HG03066 (cell line): ENCODE data around the gene ABCB11.
A peak's percentile ranks its signal among the peaks of the same experiment; 100 is the strongest.
"Not testable (repeated sequence)": the region's sequence is repeated elsewhere in the genome, so short reads cannot be mapped to it uniquely, and the experiment has no call there.

ENCODE experiments used
- ATAC-seq: cut with Tn5 transposase; IDR thresholded peaks from one replicate; pipeline ENCODE4 v1.9.1; 2021; ENCODE audit warnings: low read depth; ENCODE audit not compliant: unreplicated experiment

The ABCB11 gene

GRCh38 chr2:168903888-168904287 lies 127.2 kb downstream of the ABCB11 start:
- ATAC-seq = no peak

GRCh38 chr2:168901003-168901402 lies 130.1 kb downstream of the ABCB11 start, which contains the start of gene G6PC2:
Gene G6PC2 (plus strand): TSS chr2:168901291. CDS start chr2:168901332, 41 bp downstream.
- no peak for ATAC-seq

- no peak for ATAC-seq
Observed at GRCh38 chr2:168897449-168897848, 133.7 kb downstream of the ABCB11 start.

- ATAC-seq = no peak
Observed at GRCh38 chr2:168896783-168897182, 134.3 kb downstream of the ABCB11 start.

GRCh38 chr2:168895771-168896170 lies 135.4 kb downstream of the ABCB11 start:
- no peak for ATAC-seq

- ATAC-seq = no peak
Observed at GRCh38 chr2:168894720-168895119, 136.4 kb downstream of the ABCB11 start.

- no peak for ATAC-seq
Observed at GRCh38 chr2:168894101-168894500, 137.0 kb downstream of the ABCB11 start.

- no peak for ATAC-seq
Observed at GRCh38 chr2:168892327-168892726, 138.8 kb downstream of the ABCB11 start.

GRCh38 chr2:168890006-168890782 lies 140.9 kb downstream of the ABCB11 start, which contains the start of gene SPC25:
Gene SPC25 (minus strand): TSS chr2:168890430. CDS start chr2:168889519, 911 bp downstream.
- peak; percentile 100 for ATAC-seq

- ATAC-seq = no peak
Observed at GRCh38 chr2:168889635-168890005, 141.5 kb downstream of the ABCB11 start.

GRCh38 chr2:168884975-168885374 lies 146.1 kb downstream of the ABCB11 start:
- no peak for ATAC-seq

GRCh38 chr2:168882163-168882562 lies 149.0 kb downstream of the ABCB11 start:
- ATAC-seq = not testable (repeated sequence)

- ATAC-seq = no peak
Observed at GRCh38 chr2:168874368-168875054, 156.6 kb downstream of the ABCB11 start.

- not testable (repeated sequence) for ATAC-seq
Observed at GRCh38 chr2:168870824-168871223, 160.3 kb downstream of the ABCB11 start.
